GM12892 (cell line): ENCODE results near the gene CLASRP.

Source experiments
- DNase-seq: peaks from one replicate; pipeline ENCODE4 v3.0.0; 2011; ENCODE audit not compliant: insufficient read length
- FAIRE-seq: peaks from 2 replicates; lab custom pipeline; 2011; peaks lifted over from hg19 to GRCh38; lab: Jason Lieb, UNC
- POLR2A ChIP-seq: IDR thresholded peaks from 2 replicates; pipeline ENCODE4 v1.6.1; 2011; ENCODE audit warnings: low read depth, low read length, control low read depth
- POLR2AphosphoS5 ChIP-seq: IDR thresholded peaks from 2 replicates; pipeline ENCODE4 v1.6.1; 2011; ENCODE audit warnings: low read depth, low read length, control low read depth
- TAF1 ChIP-seq: IDR thresholded peaks from 2 replicates; pipeline ENCODE4 v1.6.1; 2011; ENCODE audit warnings: low read depth, mild to moderate bottlenecking, control low read depth, low read length, borderline replicate concordance

The CLASRP gene

GRCh38 chr19:45094707-45095106 is 55.9 kb downstream of the CLASRP start:
- no peak for TF ChIP-seq POLR2A
- TF ChIP-seq TAF1 = no peak
- TF ChIP-seq POLR2AphosphoS5 = no peak
- FAIRE-seq (no peak), DNase-seq (no peak)

DNA sequence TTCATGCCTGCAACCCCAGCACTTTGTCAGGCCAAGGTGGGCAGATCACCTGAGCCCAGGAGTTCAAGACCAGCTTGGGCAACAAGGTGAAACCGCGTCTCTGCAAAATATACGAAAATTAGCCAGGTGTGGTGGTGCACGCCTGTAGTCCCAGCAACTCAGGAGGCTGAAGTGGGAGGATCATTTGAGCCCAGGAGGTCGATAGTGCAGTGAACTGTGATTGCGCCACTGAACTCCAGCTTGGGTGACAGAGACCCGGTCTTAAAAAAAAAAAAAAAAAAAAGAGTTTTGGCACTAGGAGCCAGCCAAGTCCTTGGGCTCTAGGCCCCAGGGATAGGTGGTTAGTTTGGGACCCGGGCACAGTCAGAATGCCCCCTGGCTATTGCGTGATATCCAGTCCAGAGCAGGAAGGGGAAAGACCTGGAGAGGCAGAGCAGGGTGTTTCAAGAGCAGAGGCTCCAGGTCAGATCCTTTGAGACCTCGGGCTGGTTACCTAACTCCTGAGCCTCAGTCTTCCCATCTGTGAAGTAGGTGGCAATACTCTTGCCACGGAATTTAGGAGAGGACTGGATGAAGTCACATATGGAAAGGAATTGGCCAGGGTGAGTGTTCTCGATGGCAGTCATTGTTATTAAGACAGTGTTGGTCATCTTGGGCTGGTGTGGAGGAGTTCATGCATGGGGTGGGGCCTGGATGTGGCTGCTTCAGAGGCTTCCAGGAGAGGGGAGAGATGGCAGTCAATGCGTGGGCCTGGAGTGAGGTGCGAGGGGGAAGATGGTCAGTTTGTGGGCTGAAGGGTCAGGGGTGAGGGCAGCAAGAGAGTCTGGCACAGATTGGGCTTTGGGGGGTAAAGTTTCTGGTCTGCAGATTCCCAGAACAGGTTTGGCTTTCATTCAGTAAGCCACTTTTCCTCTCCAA is 56.9 kb downstream of the CLASRP start:
- FAIRE-seq = no peak
- TF ChIP-seq TAF1 (no peak), POLR2AphosphoS5 (no peak), POLR2A (no peak)

GRCh38 chr19:45096700-45097099 is 57.9 kb downstream of the CLASRP start:
- no peak for TF ChIP-seq TAF1
- TF ChIP-seq POLR2A = no peak
- no peak for TF ChIP-seq POLR2AphosphoS5
- DNase-seq (no peak), FAIRE-seq (no peak)

More for the DNA sequence above, 56.9 kb downstream of the CLASRP start:
- DNase-seq = no peak

- DNase-seq (no peak), FAIRE-seq (no peak)
- TF ChIP-seq POLR2A (no peak), TAF1 (no peak), POLR2AphosphoS5 (no peak)
Observed at GRCh38 chr19:45097450-45097775, 58.6 kb downstream of the CLASRP start.

- TF ChIP-seq POLR2AphosphoS5 (no peak), TAF1 (no peak), POLR2A (no peak)
- FAIRE-seq = no peak
Observed at GRCh38 chr19:45097776-45098520, 59.1 kb downstream of the CLASRP start.

GRCh38 chr19:45098521-45099466 is 59.9 kb downstream of the CLASRP start:
- DNase-seq (no peak), FAIRE-seq (no peak)
- TF ChIP-seq POLR2A (no peak), TAF1 (no peak), POLR2AphosphoS5 (no peak)

More at GRCh38 chr19:45097776-45098520, 59.1 kb downstream of the CLASRP start:
- no peak for DNase-seq

GRCh38 chr19:45099467-45100191 is 60.8 kb downstream of the CLASRP start:
- TF ChIP-seq POLR2AphosphoS5 (no peak), POLR2A (no peak), TAF1 (no peak)
- DNase-seq = no peak
- FAIRE-seq = no peak

DNA sequence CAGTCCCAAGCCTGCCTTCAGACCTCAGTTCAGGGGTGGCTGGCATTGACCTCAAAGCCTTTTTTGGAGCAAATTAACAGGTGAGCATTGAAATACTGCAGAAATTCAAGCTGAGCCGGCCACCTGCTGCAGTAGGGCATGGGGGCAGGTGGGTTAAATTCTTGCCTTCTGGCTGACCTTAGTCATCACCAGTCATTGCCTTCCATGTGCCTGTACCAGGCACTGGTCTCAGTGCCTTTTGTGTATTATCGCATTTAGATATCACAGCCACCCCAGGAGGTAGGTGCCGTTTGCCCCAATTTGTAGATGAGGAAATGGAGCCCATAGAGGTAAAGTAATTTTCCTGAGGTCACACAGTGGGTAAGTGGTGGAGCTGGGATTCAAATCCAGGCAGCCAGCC is 61.4 kb downstream of the CLASRP start:
- FAIRE-seq (no peak), DNase-seq (no peak)
- TF ChIP-seq TAF1 = no peak
- no peak for TF ChIP-seq POLR2A

GRCh38 chr19:45100846-45101252 is 62.0 kb downstream of the CLASRP start:
- DNase-seq = no peak
- no peak for FAIRE-seq
- no peak for TF ChIP-seq POLR2A

- DNase-seq (no peak), FAIRE-seq (no peak)
- no peak for TF ChIP-seq POLR2AphosphoS5
- no peak for TF ChIP-seq TAF1
- no peak for TF ChIP-seq POLR2A
Observed at GRCh38 chr19:45101806-45102205, 63.0 kb downstream of the CLASRP start.
